ENCODE measurements around the gene SEC23IP. TPM values are rescaled to one million over a fixed set of nuclear protein-coding genes. Genes with fewer than 3 reads are reported as not detected.

The SEC23IP gene
- total RNA-seq, 1 donor from 2014 or later: 39.2 TPM

- Mint-ChIP-seq H3K27me3 (ENCODE audit: insufficient read depth, low read depth) (no peaks in the 10 kb centered on the region), H3K4me3 (no peak overlapping the region), H3K27ac (no peak overlapping the region), H3K4me1 (no peaks in the 10 kb centered on the region), H3K36me3 (peaks cover 12% of the 10 kb centered on the region), H3K9me3 (no peaks in the 10 kb centered on the region)
- Histone ChIP-seq H3K9me3 (ENCODE audit: low read depth) (no peaks in the 10 kb centered on the region), H3K4me2 (no peak overlapping the region), H2AFZ (replicated peaks) (no peak overlapping the region), H3K27ac (no peak overlapping the region), H3K9ac (no peak overlapping the region), H3K36me3 (no peaks in the 10 kb centered on the region), H3K79me2 (ENCODE audit: low read depth) (no peaks in the 10 kb centered on the region), H3F3A (ENCODE audit: low read depth) (no peaks in the 10 kb centered on the region), H3K4me3 (no peak overlapping the region), H3K27me3 (no peaks in the 10 kb centered on the region), H4K20me1 (ENCODE audit: low read depth) (no peaks in the 10 kb centered on the region), H3K4me1 (no peaks in the 10 kb centered on the region)
- TF ChIP-seq EZH2 (IDR thresholded peaks at IDR 0.05) (no peak), CTCF (IDR thresholded peaks at IDR 0.05) (no peak), EZH2phosphoT487 (IDR thresholded peaks at IDR 0.05) (no peak)
- DNase-seq (ENCODE audit: low spot score): no peak
Measured at GRCh38 chr10:119910689-119911088, 18.2 kb downstream of the SEC23IP start.

- no peak overlapping the region for H3K27ac Mint-ChIP-seq
- Histone ChIP-seq H3K9ac (no peak overlapping the region), H2AFZ (replicated peaks) (no peak overlapping the region), H3K9me3 (ENCODE audit: low read depth) (no peaks in the 10 kb centered on the region), H4K20me1 (ENCODE audit: low read depth) (no peaks in the 10 kb centered on the region), H3K4me2 (no peak overlapping the region), H3F3A (ENCODE audit: low read depth) (no peaks in the 10 kb centered on the region), H3K4me3 (no peak overlapping the region), H3K27me3 (no peaks in the 10 kb centered on the region), H3K27ac (no peak overlapping the region), H3K79me2 (ENCODE audit: low read depth) (no peaks in the 10 kb centered on the region), H3K4me1 (no peaks in the 10 kb centered on the region), H3K36me3 (peaks cover 8% of the 10 kb centered on the region)
- no peaks in the 10 kb centered on the region for H3K4me1 Mint-ChIP-seq
- no peaks in the 10 kb centered on the region for H3K9me3 Mint-ChIP-seq
- H3K36me3 Mint-ChIP-seq: peaks cover 15% of the 10 kb centered on the region
- no peaks in the 10 kb centered on the region for H3K27me3 Mint-ChIP-seq (ENCODE audit: insufficient read depth, low read depth)
- no peak overlapping the region for H3K4me3 Mint-ChIP-seq
- no peak for DNase-seq (ENCODE audit: low spot score)
- no peak for TF ChIP-seq EZH2 (IDR thresholded peaks at IDR 0.05)
- no peak for TF ChIP-seq CTCF (IDR thresholded peaks at IDR 0.05)
Measured at GRCh38 chr10:119917777-119918176, 25.2 kb downstream of the SEC23IP start.

GRCh38 chr10:119919271-119919670 lies 26.7 kb downstream of the SEC23IP start:
- Histone ChIP-seq H3K9me3 (ENCODE audit: low read depth) (no peaks in the 10 kb centered on the region), H3K4me3 (no peak overlapping the region), H3K9ac (no peak overlapping the region), H3K27me3 (no peaks in the 10 kb centered on the region), H4K20me1 (ENCODE audit: low read depth) (no peaks in the 10 kb centered on the region), H3F3A (ENCODE audit: low read depth) (no peaks in the 10 kb centered on the region), H2AFZ (replicated peaks) (no peak overlapping the region), H3K27ac (no peak overlapping the region), H3K36me3 (peaks cover 8% of the 10 kb centered on the region), H3K4me1 (no peaks in the 10 kb centered on the region), H3K79me2 (ENCODE audit: low read depth) (no peaks in the 10 kb centered on the region), H3K4me2 (no peak overlapping the region)
- no peaks in the 10 kb centered on the region for H3K4me1 Mint-ChIP-seq
- no peak for DNase-seq (ENCODE audit: low spot score)
- no peak overlapping the region for H3K4me3 Mint-ChIP-seq
- no peaks in the 10 kb centered on the region for H3K9me3 Mint-ChIP-seq
- H3K27me3 Mint-ChIP-seq (ENCODE audit: insufficient read depth, low read depth): no peaks in the 10 kb centered on the region
- no peak for TF ChIP-seq CTCF (IDR thresholded peaks at IDR 0.05)
- no peak for TF ChIP-seq EZH2 (IDR thresholded peaks at IDR 0.05)
- no peak for TF ChIP-seq EZH2phosphoT487 (IDR thresholded peaks at IDR 0.05)
- H3K36me3 Mint-ChIP-seq: peaks cover 13% of the 10 kb centered on the region
- no peak overlapping the region for H3K27ac Mint-ChIP-seq
